ENCODE measurements around the gene CGB1. TPM values are rescaled to one million over a fixed set of nuclear protein-coding genes. Genes with fewer than 3 reads are reported as not detected.
A peak's percentile ranks its signal among the peaks of the same experiment; 100 is the strongest.

CGB1 gene
- total and polyA plus RNA-seq, 9 of the 15 experiments (the other 6 are each of a cell fraction or from before 2014, with no cell fraction given): not detected

- TF ChIP-seq PATZ1 (CRISPR knock-in tag; IDR thresholded peaks at IDR 0.05; ENCODE audit: borderline replicate concordance): no peak
- TF ChIP-seq BCL6 (CRISPR knock-in tag; IDR thresholded peaks at IDR 0.05): no peak
- no peak for TF ChIP-seq NFATC3 (IDR thresholded peaks at IDR 0.05)
- TF ChIP-seq RCOR1 (IDR thresholded peaks at IDR 0.05; ENCODE audit: borderline replicate concordance in 1 of 2, low read depth in 2 of 2, low read length in 2 of 2): peak; percentile 46 to 71; a peak in 2 of 4 replicates
- TF ChIP-seq ZNF124 (CRISPR knock-in tag; IDR thresholded peaks at IDR 0.05): no peak
- TF ChIP-seq ZKSCAN8 (CRISPR knock-in tag; IDR thresholded peaks at IDR 0.05): no peak
- peak; percentile 97 for TF ChIP-seq ZNF24 (IDR thresholded peaks at IDR 0.05)
- TF ChIP-seq, protein P1, sequence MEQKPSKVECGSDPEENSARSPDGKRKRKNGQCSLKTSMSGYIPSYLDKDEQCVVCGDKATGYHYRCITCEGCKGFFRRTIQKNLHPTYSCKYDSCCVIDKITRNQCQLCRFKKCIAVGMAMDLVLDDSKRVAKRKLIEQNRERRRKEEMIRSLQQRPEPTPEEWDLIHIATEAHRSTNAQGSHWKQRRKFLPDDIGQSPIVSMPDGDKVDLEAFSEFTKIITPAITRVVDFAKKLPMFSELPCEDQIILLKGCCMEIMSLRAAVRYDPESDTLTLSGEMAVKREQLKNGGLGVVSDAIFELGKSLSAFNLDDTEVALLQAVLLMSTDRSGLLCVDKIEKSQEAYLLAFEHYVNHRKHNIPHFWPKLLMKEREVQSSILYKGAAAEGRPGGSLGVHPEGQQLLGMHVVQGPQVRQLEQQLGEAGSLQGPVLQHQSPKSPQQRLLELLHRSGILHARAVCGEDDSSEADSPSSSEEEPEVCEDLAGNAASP (IDR thresholded peaks at IDR 0.05): no peak
- TF ChIP-seq ZNF699 (CRISPR knock-in tag; IDR thresholded peaks at IDR 0.05; ENCODE audit: insufficient replicate concordance): no peak
- no peak for TF ChIP-seq ZNF445 (CRISPR knock-in tag; IDR thresholded peaks at IDR 0.05; ENCODE audit: low read depth)
- TF ChIP-seq TRIM28 (IDR thresholded peaks at IDR 0.05): no peak
- TF ChIP-seq SMC3 (conservative IDR thresholded peaks at IDR 0.05; ENCODE audit: insufficient read depth, low read depth, low read length): peak; percentile 52; the same call in 1 of the 2 replicates
- TF ChIP-seq SNIP1 (IDR thresholded peaks at IDR 0.05; ENCODE audit: low read depth): no peak
- TF ChIP-seq XRCC4 (IDR thresholded peaks at IDR 0.05; ENCODE audit: extremely low read depth, insufficient read depth, insufficient read length): no peak
- TF ChIP-seq, protein P2, sequence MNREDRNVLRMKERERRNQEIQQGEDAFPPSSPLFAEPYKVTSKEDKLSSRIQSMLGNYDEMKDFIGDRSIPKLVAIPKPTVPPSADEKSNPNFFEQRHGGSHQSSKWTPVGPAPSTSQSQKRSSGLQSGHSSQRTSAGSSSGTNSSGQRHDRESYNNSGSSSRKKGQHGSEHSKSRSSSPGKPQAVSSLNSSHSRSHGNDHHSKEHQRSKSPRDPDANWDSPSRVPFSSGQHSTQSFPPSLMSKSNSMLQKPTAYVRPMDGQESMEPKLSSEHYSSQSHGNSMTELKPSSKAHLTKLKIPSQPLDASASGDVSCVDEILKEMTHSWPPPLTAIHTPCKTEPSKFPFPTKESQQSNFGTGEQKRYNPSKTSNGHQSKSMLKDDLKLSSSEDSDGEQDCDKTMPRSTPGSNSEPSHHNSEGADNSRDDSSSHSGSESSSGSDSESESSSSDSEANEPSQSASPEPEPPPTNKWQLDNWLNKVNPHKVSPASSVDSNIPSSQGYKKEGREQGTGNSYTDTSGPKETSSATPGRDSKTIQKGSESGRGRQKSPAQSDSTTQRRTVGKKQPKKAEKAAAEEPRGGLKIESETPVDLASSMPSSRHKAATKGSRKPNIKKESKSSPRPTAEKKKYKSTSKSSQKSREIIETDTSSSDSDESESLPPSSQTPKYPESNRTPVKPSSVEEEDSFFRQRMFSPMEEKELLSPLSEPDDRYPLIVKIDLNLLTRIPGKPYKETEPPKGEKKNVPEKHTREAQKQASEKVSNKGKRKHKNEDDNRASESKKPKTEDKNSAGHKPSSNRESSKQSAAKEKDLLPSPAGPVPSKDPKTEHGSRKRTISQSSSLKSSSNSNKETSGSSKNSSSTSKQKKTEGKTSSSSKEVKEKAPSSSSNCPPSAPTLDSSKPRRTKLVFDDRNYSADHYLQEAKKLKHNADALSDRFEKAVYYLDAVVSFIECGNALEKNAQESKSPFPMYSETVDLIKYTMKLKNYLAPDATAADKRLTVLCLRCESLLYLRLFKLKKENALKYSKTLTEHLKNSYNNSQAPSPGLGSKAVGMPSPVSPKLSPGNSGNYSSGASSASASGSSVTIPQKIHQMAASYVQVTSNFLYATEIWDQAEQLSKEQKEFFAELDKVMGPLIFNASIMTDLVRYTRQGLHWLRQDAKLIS (CRISPR knock-in tag; IDR thresholded peaks at IDR 0.05): no peak
- peak; percentile 49; the same call in 1 of the 2 replicates for TF ChIP-seq SPI1 (IDR thresholded peaks at IDR 0.05; ENCODE audit: borderline replicate concordance, low read depth, low read length)
These were observed 37.0 kb downstream of the CGB1 start (continued) for GRCh38 chr19:48999481-49000325.

Measured in K562 (cell line).